Astrocyte of the spinal cord (primary cell): ENCODE data around the gene TMEM267.

Source experiments
- DNase-seq: peaks from one replicate; pipeline ENCODE4 v3.0.0; 2011; ENCODE audit warnings: low read depth, low spot score
- H3K4me3 ChIP-seq: 2 replicates; pipeline ENCODE4 v1.5.1; 2011; ENCODE audit warnings: low read depth, mild to moderate bottlenecking, low read length, moderate library complexity
- CTCF ChIP-seq: IDR thresholded peaks from 2 replicates; pipeline ENCODE4 v1.5.1; 2012; ENCODE audit warnings: low read depth, mild to moderate bottlenecking, low read length, inconsistent platforms
- in situ Hi-C: cut with HindIII; loops from 2 replicates; pipeline ENCODE4 v1.10.0; 2017; ENCODE audit warnings: low sequenced_read_pairs

The TMEM267 gene

GRCh38 chr5:43483298-43484105 is at the start of gene TMEM267:
Gene TMEM267, minus strand, starts transcription at chr5:43483865. Its CDS starts 29,896 bp downstream, at chr5:43453969.
- peak within 1 kb of the TSS; percentile 92 for H3K4me3 ChIP-seq
- TF ChIP-seq CTCF, result no peak
- in situ Hi-C loops, result no loop called here
- peak; percentile 97 for DNase-seq

- DNase-seq, result no peak
- no peak overlapping the region for H3K4me3 ChIP-seq
- in situ Hi-C loops, result no loop called here
- TF ChIP-seq CTCF, result no peak
These were observed 47.0 kb upstream of the TMEM267 start for GRCh38 chr5:43530648-43531047.

GRCh38 chr5:43523662-43524072 is 40.0 kb upstream of the TMEM267 start:
- no peak for TF ChIP-seq CTCF
- in situ Hi-C loops, result no loop called here
- H3K4me3 ChIP-seq, result no peak overlapping the region
- DNase-seq, result no peak

- no peak for DNase-seq
- H3K4me3 ChIP-seq, result no peak overlapping the region
- in situ Hi-C loops, result no loop called here
- TF ChIP-seq CTCF, result no peak
These were observed 37.0 kb upstream of the TMEM267 start for GRCh38 chr5:43520615-43521014.

- peak overlapping the region; percentile 79 for H3K4me3 ChIP-seq
- TF ChIP-seq CTCF, result no peak
- DNase-seq, result no peak
- in situ Hi-C loops, result no loop called here
These were observed 32.0 kb upstream of the TMEM267 start for GRCh38 chr5:43515678-43516048.

GRCh38 chr5:43514816-43515677 is 31.4 kb upstream of the TMEM267 start, which contains the start of gene C5orf34:
Gene C5orf34, minus strand, starts transcription at chr5:43515148. Its CDS starts 5,809 bp downstream, at chr5:43509339.
- peak; percentile 97 for DNase-seq
- no peak for TF ChIP-seq CTCF
- in situ Hi-C loops, result no loop called here
- peak within 1 kb of the TSS; percentile 79 for H3K4me3 ChIP-seq
